ENCODE results near the gene ARMS2.
A peak's percentile ranks its signal among the peaks of the same experiment; 100 is the strongest.

ARMS2 gene

GRCh38 chr10:122468926-122469781 lies 14.7 kb downstream of the ARMS2 start:
- peak; percentile 69 for FAIRE-seq
- DNase-seq (ENCODE audit: insufficient read length, low spot score) = peak; percentile 77

- no peak for FAIRE-seq
- DNase-seq (ENCODE audit: insufficient read length, low spot score) = no peak
These were observed 15.4 kb downstream of the ARMS2 start for GRCh38 chr10:122469848-122470247.

GRCh38 chr10:122471531-122472177 lies 17.2 kb downstream of the ARMS2 start:
- no peak for FAIRE-seq
- DNase-seq (ENCODE audit: insufficient read length, low spot score) = no peak

- DNase-seq (ENCODE audit: insufficient read length, low spot score) (no peak), FAIRE-seq (no peak)
These were observed 18.7 kb downstream of the ARMS2 start for GRCh38 chr10:122473116-122473515.

- FAIRE-seq (no peak), DNase-seq (ENCODE audit: insufficient read length, low spot score) (no peak)
These were observed 19.8 kb downstream of the ARMS2 start for GRCh38 chr10:122474131-122474818.

GRCh38 chr10:122475100-122475499 lies 20.6 kb downstream of the ARMS2 start:
- FAIRE-seq (no peak), DNase-seq (ENCODE audit: insufficient read length, low spot score) (no peak)

GRCh38 chr10:122475591-122476332 lies 21.3 kb downstream of the ARMS2 start:
- no peak for FAIRE-seq
- DNase-seq (ENCODE audit: insufficient read length, low spot score) = no peak

- FAIRE-seq (no peak), DNase-seq (ENCODE audit: insufficient read length, low spot score) (no peak)
These were observed 21.9 kb downstream of the ARMS2 start for GRCh38 chr10:122476333-122476695.

GRCh38 chr10:122477436-122477835 lies 23.0 kb downstream of the ARMS2 start:
- DNase-seq (ENCODE audit: insufficient read length, low spot score) = no peak
- no peak for FAIRE-seq

GRCh38 chr10:122478971-122479370 lies 24.5 kb downstream of the ARMS2 start:
- DNase-seq (ENCODE audit: insufficient read length, low spot score) (no peak), FAIRE-seq (no peak)

GRCh38 chr10:122480146-122480833 lies 25.8 kb downstream of the ARMS2 start:
- DNase-seq (ENCODE audit: insufficient read length, low spot score) (no peak), FAIRE-seq (no peak)

GRCh38 chr10:122481296-122482056 lies 27.0 kb downstream of the ARMS2 start:
- DNase-seq (ENCODE audit: insufficient read length, low spot score) = no peak
- no peak for FAIRE-seq

- no peak for DNase-seq (ENCODE audit: insufficient read length, low spot score)
- no peak for FAIRE-seq
These were observed 30.0 kb downstream of the ARMS2 start for GRCh38 chr10:122484276-122485060.

- FAIRE-seq = no peak
- DNase-seq (ENCODE audit: insufficient read length, low spot score) = no peak
These were observed 31.2 kb downstream of the ARMS2 start for GRCh38 chr10:122485670-122486069.

GRCh38 chr10:122486406-122487080 lies 32.1 kb downstream of the ARMS2 start:
- peak; percentile 23 for FAIRE-seq
- DNase-seq (ENCODE audit: insufficient read length, low spot score) = no peak

- DNase-seq (ENCODE audit: insufficient read length, low spot score) = no peak
- no peak for FAIRE-seq
These were observed 32.8 kb downstream of the ARMS2 start for GRCh38 chr10:122487174-122487765.

GRCh38 chr10:122490268-122490667 lies 35.8 kb downstream of the ARMS2 start:
- FAIRE-seq (no peak), DNase-seq (ENCODE audit: insufficient read length, low spot score) (no peak)
